OCI-LY7 (cell line): ENCODE data around the gene NAP1L4.

Source experiments
- EZH2phosphoT487 ChIP-seq: fragments of 200-600 bp; sonication (generic); IDR thresholded peaks from 2 replicates; pipeline ENCODE4 v1.6.1; 2018; ENCODE audit warnings: low read depth, borderline replicate concordance, mild to moderate bottlenecking, mixed run types, antibody characterized with exemption, low read length, moderate library complexity, mixed read lengths
- TF ChIP-seq, protein P1 (sequence below): fragments of 200-600 bp; sonication (generic); conservative IDR thresholded peaks from 2 replicates; pipeline ENCODE4 v1.5.1; 2014; ENCODE audit warnings: mild to moderate bottlenecking, antibody characterized with exemption, low read length, moderate library complexity, mixed read lengths

DNA sequence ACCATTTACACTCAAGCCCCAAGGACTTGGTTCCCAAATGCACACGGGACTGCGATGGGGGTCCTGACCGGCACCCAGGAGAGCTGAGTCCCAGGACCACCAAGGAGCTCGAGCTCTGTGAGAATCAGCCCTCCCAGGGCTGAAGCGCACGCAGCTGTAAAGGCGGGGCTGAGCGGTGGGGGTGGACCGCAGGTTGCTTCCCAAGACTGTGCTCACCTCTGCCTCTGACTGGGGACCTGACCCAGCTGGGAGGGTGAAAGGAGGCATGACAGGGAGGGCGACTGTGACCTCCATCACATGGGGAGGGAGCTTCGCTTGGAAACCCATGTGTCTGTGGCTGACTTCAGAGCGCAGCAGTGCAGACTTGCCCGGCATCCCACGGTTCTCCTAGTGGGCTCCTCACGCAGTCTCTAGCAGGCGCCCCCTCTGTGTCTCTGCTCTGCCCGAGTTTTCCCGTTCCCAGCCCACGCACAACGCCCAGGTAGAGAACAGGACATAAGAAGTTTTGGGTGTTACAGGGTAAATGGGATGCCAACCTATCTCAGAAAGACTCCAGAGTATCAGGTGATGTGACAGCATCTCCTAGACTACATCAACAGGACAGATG lies 15.4 kb upstream of the NAP1L4 start:
- TF ChIP-seq, protein P1, sequence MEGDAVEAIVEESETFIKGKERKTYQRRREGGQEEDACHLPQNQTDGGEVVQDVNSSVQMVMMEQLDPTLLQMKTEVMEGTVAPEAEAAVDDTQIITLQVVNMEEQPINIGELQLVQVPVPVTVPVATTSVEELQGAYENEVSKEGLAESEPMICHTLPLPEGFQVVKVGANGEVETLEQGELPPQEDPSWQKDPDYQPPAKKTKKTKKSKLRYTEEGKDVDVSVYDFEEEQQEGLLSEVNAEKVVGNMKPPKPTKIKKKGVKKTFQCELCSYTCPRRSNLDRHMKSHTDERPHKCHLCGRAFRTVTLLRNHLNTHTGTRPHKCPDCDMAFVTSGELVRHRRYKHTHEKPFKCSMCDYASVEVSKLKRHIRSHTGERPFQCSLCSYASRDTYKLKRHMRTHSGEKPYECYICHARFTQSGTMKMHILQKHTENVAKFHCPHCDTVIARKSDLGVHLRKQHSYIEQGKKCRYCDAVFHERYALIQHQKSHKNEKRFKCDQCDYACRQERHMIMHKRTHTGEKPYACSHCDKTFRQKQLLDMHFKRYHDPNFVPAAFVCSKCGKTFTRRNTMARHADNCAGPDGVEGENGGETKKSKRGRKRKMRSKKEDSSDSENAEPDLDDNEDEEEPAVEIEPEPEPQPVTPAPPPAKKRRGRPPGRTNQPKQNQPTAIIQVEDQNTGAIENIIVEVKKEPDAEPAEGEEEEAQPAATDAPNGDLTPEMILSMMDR: no peak
- no peak for TF ChIP-seq EZH2phosphoT487
